Measurements from ENCODE around the gene MACROD2.

Gene MACROD2

DNA sequence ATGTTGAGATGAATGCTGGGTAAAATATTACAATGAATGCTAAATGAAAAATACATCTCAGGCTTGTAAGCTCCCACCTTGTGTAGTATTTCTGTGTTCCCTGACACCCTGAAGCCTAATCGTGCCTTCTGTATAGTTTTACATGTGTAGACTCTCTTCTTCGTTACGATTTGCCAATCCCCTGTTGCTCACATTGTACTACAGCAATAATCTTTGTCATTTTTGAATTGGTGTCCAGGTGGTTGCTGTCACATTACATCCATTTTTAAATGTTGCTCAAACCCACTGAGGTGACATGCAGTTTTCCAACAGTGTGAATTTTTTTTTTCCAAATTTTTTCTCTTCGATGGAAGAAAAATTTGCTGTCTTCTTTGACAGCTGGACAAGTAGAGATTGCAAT is 642.1 kb downstream of the MACROD2 start:
- no peak overlapping the region for H3K4me3 ChIP-seq (ENCODE audit: low read depth, low read length)
- DNase-seq (ENCODE audit: low read depth), result no peak
- TF ChIP-seq, protein P1, sequence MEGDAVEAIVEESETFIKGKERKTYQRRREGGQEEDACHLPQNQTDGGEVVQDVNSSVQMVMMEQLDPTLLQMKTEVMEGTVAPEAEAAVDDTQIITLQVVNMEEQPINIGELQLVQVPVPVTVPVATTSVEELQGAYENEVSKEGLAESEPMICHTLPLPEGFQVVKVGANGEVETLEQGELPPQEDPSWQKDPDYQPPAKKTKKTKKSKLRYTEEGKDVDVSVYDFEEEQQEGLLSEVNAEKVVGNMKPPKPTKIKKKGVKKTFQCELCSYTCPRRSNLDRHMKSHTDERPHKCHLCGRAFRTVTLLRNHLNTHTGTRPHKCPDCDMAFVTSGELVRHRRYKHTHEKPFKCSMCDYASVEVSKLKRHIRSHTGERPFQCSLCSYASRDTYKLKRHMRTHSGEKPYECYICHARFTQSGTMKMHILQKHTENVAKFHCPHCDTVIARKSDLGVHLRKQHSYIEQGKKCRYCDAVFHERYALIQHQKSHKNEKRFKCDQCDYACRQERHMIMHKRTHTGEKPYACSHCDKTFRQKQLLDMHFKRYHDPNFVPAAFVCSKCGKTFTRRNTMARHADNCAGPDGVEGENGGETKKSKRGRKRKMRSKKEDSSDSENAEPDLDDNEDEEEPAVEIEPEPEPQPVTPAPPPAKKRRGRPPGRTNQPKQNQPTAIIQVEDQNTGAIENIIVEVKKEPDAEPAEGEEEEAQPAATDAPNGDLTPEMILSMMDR (IDR thresholded peaks at IDR 0.05; ENCODE audit: insufficient read depth, low read depth, low read length, missing control alignments), result no peak

DNA sequence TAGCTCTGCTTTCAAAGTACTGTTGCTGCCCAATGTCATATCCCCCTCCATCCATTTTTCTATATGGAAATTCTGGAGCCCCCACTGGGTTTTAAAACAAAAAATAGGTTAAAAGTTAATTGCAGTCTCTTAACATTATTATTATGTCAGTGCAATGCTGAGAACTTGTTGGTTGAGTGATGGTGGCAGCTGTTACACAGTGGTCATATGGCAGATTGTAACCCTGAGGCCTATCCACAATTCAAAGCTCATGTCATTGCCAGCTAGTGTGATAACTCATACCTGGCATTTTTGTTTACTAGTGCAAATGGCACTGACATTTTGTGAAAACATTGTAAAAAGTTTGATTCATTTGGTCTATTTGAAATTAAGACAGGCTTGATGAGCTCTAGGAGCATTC is 647.8 kb downstream of the MACROD2 start:
- no peak for DNase-seq (ENCODE audit: low read depth)
- H3K4me3 ChIP-seq (ENCODE audit: low read depth, low read length), result no peak overlapping the region
- TF ChIP-seq, protein P1 (IDR thresholded peaks at IDR 0.05; ENCODE audit: insufficient read depth, low read depth, low read length, missing control alignments), result no peak

DNA sequence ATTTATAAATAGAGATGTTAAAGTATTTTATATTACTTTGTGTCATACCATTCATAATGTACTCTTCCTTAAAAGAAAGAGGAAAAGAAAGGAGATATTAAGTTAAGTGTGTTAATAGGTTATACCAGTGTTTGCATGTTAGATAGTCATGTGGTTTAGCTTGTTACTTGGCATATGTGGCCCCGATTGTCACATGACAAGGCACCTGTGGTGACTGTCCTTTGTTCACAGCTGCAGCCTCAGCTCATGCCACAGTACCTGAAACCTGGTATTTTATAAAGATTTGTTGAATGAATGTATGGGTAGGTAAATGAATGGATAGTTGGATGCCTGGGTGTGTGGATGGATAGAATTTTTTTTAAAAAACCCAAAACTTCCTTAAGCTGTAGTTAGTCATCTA is 648.2 kb downstream of the MACROD2 start:
- DNase-seq (ENCODE audit: low read depth), result no peak
- H3K4me3 ChIP-seq (ENCODE audit: low read depth, low read length), result no peak overlapping the region
- TF ChIP-seq, protein P1 (IDR thresholded peaks at IDR 0.05; ENCODE audit: insufficient read depth, low read depth, low read length, missing control alignments), result no peak

DNA sequence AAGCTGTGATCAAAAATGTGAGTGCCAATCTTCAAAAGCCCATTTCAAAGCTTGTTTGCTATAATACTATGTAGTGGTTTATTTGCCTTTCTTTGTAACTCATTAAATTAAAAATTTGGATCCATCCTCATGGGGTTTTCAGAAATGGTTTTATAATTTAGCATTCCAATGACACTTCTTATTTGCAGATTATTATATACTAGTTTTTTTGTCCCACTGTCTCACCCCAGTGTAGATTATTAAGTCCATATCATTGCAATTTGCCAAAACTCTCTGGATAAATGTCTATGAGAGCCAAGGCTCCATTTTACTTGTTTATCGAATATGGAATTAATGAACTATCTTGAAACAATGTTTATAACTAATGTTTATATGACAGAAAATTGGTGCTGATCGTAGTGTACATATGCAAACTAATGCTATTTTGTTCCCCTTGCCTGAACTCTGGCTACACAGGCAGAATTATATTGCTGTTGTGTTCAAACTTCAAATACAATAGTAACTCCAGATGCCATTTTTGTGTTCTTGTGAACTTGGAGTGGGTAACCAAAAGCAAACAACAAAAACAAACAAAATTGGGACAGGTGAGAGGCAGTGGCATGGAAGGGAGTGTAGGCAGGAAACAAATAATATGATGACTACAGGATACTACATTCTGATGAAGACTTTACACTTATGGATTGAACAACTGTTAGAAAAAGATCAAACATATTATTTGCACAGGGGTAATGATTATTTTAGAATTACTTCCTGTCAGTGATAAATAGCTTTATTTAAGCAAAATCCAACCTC is 649.2 kb downstream of the MACROD2 start:
- no peak overlapping the region for H3K4me3 ChIP-seq (ENCODE audit: low read depth, low read length)
- TF ChIP-seq, protein P1 (IDR thresholded peaks at IDR 0.05; ENCODE audit: insufficient read depth, low read depth, low read length, missing control alignments), result no peak
- no peak for DNase-seq (ENCODE audit: low read depth)

DNA sequence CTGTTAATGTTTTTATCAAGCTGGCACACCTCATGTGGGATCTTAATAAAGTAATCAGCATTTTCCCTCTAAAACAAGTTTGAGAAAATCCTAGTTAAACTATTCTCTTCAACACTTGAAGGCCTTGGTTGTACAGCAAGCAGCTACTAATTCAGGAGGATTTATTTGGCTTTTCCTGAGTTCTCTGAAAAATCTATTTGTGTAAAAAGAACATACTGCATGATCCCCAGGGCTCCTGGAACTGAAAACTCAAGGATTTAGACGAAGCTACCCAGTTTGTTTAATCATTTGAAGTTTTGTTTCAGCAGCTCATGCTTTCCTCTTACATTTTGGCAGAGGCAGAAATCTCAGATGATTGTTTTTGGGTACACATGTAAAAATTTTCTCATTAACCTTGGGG is 651.7 kb downstream of the MACROD2 start:
- DNase-seq (ENCODE audit: low read depth), result no peak
- TF ChIP-seq, protein P1 (IDR thresholded peaks at IDR 0.05; ENCODE audit: insufficient read depth, low read depth, low read length, missing control alignments), result no peak

DNA sequence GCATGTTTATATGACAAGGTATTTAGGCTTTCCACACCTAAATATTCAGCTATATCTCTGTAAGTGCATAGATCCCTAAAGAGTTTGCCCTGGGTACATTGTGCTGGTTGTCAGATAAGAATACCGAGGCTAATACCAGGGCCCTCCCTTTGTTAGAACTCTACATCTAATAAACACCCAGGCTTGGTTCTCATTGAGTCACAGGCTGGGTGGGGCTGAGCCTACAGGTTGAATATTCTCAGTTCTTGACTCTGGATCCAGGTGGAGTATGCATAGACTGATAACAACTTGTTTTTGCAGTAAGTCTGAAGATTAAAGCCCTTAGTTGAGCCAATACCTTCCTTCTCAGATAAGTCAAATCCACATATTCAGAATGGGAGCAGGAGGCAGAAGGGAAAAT is 654.3 kb downstream of the MACROD2 start:
- TF ChIP-seq, protein P1 (IDR thresholded peaks at IDR 0.05; ENCODE audit: insufficient read depth, low read depth, low read length, missing control alignments), result no peak
- H3K4me3 ChIP-seq (ENCODE audit: low read depth, low read length), result no peak overlapping the region
- no peak for DNase-seq (ENCODE audit: low read depth)

More for the DNA sequence above, 651.7 kb downstream of the MACROD2 start:
- no peak overlapping the region for H3K4me3 ChIP-seq (ENCODE audit: low read depth, low read length)
